T follicular helper cell (primary cell): ENCODE results near the gene ARL13B.

Experiments used
- DNase-seq: peaks from one replicate; pipeline ENCODE4 v3.0.0-alpha.2; 2020; ENCODE audit warnings: low read depth

ARL13B gene

GRCh38 chr3:94101860-94102259 is 121.9 kb downstream of the ARL13B start:
- no peak for DNase-seq
